Sigmoid colon (tissue), 3 donors: ENCODE results near the gene SECTM1.

Experiments
- CTCF ChIP-seq, 4 experiments: fragments of 450-650 bp in 3 of 4; fragments of 200-600 bp in 1 of 4; IDR thresholded peaks; one replicate each; pipeline ENCODE4 v1.5.1; 2016 to 2019; ENCODE audit warnings: antibody characterized with exemption in 4 of 4, mild to moderate bottlenecking in 3 of 4, moderate library complexity in 2 of 4
- POLR2A ChIP-seq, 2 donors: fragments of 450-650 bp; IDR thresholded peaks; one replicate each; pipeline ENCODE4 v1.6.1; 2016; ENCODE audit warnings: antibody characterized with exemption in 2 of 2, mild to moderate bottlenecking in 2 of 2, moderate library complexity in 2 of 2

- TF ChIP-seq POLR2A (IDR thresholded peaks at IDR 0.05) (no peak), CTCF (IDR thresholded peaks at IDR 0.05) (no peak)
These were observed 33.3 kb downstream of the SECTM1 start for GRCh38 chr17:82300228-82300627.
